ENCODE data around the gene ZBTB11.
A peak's percentile ranks its signal among the peaks of the same experiment; 100 is the strongest.
"Not testable (repeated sequence)": the region's sequence is repeated elsewhere in the genome, so short reads cannot be mapped to it uniquely, and the experiment has no call there.

ZBTB11 gene

GRCh38 chr3:101676765-101677435 lies at the start of gene ZBTB11:
ZBTB11 (minus strand) TSS chr3:101677132; CDS start chr3:101676914, 218 bp downstream.
- peak; percentile 99 for DNase-seq

- DNase-seq, result no peak
These were observed 49.0 kb upstream of the ZBTB11 start for GRCh38 chr3:101725890-101726275.

GRCh38 chr3:101725194-101725889 lies 48.4 kb upstream of the ZBTB11 start:
- peak; percentile 21 for DNase-seq

GRCh38 chr3:101724329-101725193 lies 47.6 kb upstream of the ZBTB11 start, which contains the start of gene CEP97:
CEP97 (plus strand) TSS chr3:101724614; CDS start chr3:101724677, 63 bp downstream.
- DNase-seq, result peak; percentile 85

- peak; percentile 41 for DNase-seq
These were observed 45.7 kb upstream of the ZBTB11 start for GRCh38 chr3:101722394-101723173.

- no peak for DNase-seq
These were observed 44.2 kb upstream of the ZBTB11 start for GRCh38 chr3:101720851-101721840.

- DNase-seq, result no peak
These were observed 42.8 kb upstream of the ZBTB11 start for GRCh38 chr3:101719604-101720185.

GRCh38 chr3:101718455-101718854 lies 41.5 kb upstream of the ZBTB11 start:
- no peak for DNase-seq

GRCh38 chr3:101709126-101709525 lies 32.2 kb upstream of the ZBTB11 start:
- no peak for DNase-seq

GRCh38 chr3:101704639-101705038 lies 27.7 kb upstream of the ZBTB11 start:
- DNase-seq, result not testable (repeated sequence)

GRCh38 chr3:101703169-101703568 lies 26.2 kb upstream of the ZBTB11 start:
- no peak for DNase-seq

GRCh38 chr3:101702726-101703125 lies 25.8 kb upstream of the ZBTB11 start:
- DNase-seq, result no peak

- no peak for DNase-seq
These were observed 25.0 kb upstream of the ZBTB11 start for GRCh38 chr3:101701696-101702634.

- DNase-seq, result peak; percentile 71
These were observed 18.9 kb upstream of the ZBTB11 start for GRCh38 chr3:101695779-101696372.

GRCh38 chr3:101694836-101695235 lies 17.9 kb upstream of the ZBTB11 start:
- DNase-seq, result not testable (repeated sequence)

GRCh38 chr3:101693540-101693939 lies 16.6 kb upstream of the ZBTB11 start:
- peak; percentile 40 for DNase-seq

- not testable (repeated sequence) for DNase-seq
These were observed 15.0 kb upstream of the ZBTB11 start for GRCh38 chr3:101691685-101692671.

GRCh38 chr3:101690972-101691371 lies 14.0 kb upstream of the ZBTB11 start:
- DNase-seq, result no peak
